Endodermal cell (in vitro differentiated cells): ENCODE measurements around the gene OR2AE1. TPM values are rescaled to one million over a fixed set of nuclear protein-coding genes. Genes with fewer than 3 reads are reported as not detected.

ENCODE experiments used
- DNase-seq: peaks from one replicate; pipeline ENCODE4 v3.0.0-alpha.2; 2017
- H3K27ac ChIP-seq: 2 replicates; pipeline ENCODE4 v1.5.1; 2013; ENCODE audit warnings: mild to moderate bottlenecking, low read depth, low read length, moderate library complexity
- H3K27me3 ChIP-seq: 2 replicates; pipeline ENCODE4 v1.6.1; 2013; ENCODE audit warnings: mild to moderate bottlenecking, low read length, moderate library complexity; ENCODE audit not compliant: insufficient read depth, control insufficient read depth, poor library complexity, severe bottlenecking
- H3K36me3 ChIP-seq: 2 replicates; pipeline ENCODE4 v1.7.0; 2013; ENCODE audit warnings: mild to moderate bottlenecking, low read length, moderate library complexity; ENCODE audit not compliant: control insufficient read depth, insufficient read depth
- H3K4me1 ChIP-seq: one replicate; pipeline ENCODE4 v1.7.0; 2013; ENCODE audit warnings: low read length; ENCODE audit not compliant: control insufficient read depth, insufficient read depth
- H3K4me3 ChIP-seq: 2 replicates; pipeline ENCODE4 v1.5.1; 2013; ENCODE audit warnings: mild to moderate bottlenecking, low read length, moderate library complexity
- H3K9ac ChIP-seq: 2 replicates; pipeline ENCODE4 v1.6.1; 2013; ENCODE audit warnings: mild to moderate bottlenecking, low read length, moderate library complexity; ENCODE audit not compliant: poor library complexity, severe bottlenecking; ENCODE audit errors: extremely low read depth
- H3K9me3 ChIP-seq: 2 replicates; pipeline ENCODE4 v1.6.1; 2013; ENCODE audit warnings: mild to moderate bottlenecking, low read length, moderate library complexity; ENCODE audit not compliant: control insufficient read depth
- H3K27ac Mint-ChIP-seq: 2 replicates; pipeline ENCODE4 v1.8.0; 2020; ENCODE audit warnings: mixed read lengths
- H3K27me3 Mint-ChIP-seq: 2 replicates; pipeline ENCODE4 v1.8.0; 2021; ENCODE audit warnings: mild to moderate bottlenecking, mixed read lengths; ENCODE audit not compliant: insufficient read depth
- H3K36me3 Mint-ChIP-seq: 2 replicates; pipeline ENCODE4 v1.8.0; 2020; ENCODE audit warnings: low read depth, mixed read lengths
- H3K4me1 Mint-ChIP-seq: 2 replicates; pipeline ENCODE4 v1.8.0; 2020; ENCODE audit warnings: mixed read lengths
- H3K4me3 Mint-ChIP-seq: 2 replicates; pipeline ENCODE4 v1.8.0; 2020; ENCODE audit warnings: mild to moderate bottlenecking, moderate library complexity, mixed read lengths
- H3K9me3 Mint-ChIP-seq: 2 replicates; pipeline ENCODE4 v1.8.0; 2020; ENCODE audit warnings: mild to moderate bottlenecking, mixed read lengths
- whole genome bisulfite sequencing, 2 experiments: methylation state at CpG; one replicate each; pipeline versions ENCODE4 v1.1.5 to v1.1.7; 2013; ENCODE audit warnings: missing lambda C conversion rate in 2 of 2, mixed read lengths in 1 of 2; ENCODE audit not compliant: insufficient coverage in 1 of 2, insufficient read length in 1 of 2; 5-methylcytosine and 5-hydroxymethylcytosine counted together
- total RNA-seq, 2 donors: library from RNA; stranded (reverse); fragmentation: NEBNext Ultra II Directional in 1 of 2; extraction: Animal tissue kit (Norgen Biotek cat#: 25700) in 1 of 2; gene quantifications; 2 replicates in 1 of 2; 3 replicates in 1 of 2; pipeline ENCODE4 v1.2.1, GENCODE V29; 2021
- TF ChIP-seq, protein P1 (sequence below): fragments of 200-600 bp; sonication (generic); conservative IDR thresholded peaks from 2 replicates; pipeline ENCODE4 v1.5.0; 2021; ENCODE audit warnings: antibody characterized with exemption, mild to moderate bottlenecking

Gene OR2AE1
- total RNA-seq, 2 donors from 2014 or later: not detected

DNA sequence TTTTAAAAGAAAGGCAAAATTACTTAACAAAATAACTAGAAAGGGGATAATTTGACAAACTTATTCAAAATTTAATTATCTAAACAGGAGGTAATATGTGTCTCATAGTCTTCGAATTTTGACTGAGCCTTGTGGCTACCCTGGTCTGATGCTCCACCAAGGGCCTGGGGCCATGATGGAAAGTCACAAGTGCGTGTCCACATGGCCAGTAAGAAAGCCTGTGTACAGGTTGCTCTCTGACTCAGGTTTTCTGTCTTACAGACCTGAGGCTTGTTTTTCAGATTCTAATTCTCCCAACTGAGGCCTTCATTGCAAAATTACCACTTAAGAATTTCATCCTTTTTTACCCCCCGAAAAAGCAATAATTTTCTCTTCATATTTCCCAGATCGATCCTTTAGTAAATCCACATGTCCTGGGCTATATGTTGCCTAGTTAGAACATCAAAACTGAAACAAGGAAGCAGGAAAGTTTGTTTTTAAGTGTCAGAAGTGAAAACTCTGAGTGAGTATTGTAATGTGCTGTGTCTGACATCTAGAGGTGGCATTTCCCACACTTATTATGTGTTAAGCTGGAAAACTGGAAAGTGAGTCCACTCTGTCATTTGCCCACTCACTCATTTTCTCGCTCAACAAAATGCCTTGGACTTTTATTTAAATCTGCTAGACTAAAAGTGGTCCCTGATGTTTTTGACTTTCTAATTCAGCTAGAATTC, 39.0 kb downstream of the OR2AE1 start:
- Histone ChIP-seq H3K27me3 (no peaks in the 10 kb centered on the region), H3K36me3 (no peaks in the 10 kb centered on the region), H3K27ac (no peak overlapping the region), H3K9ac (no peak overlapping the region), H3K4me1 (peaks cover 7% of the 10 kb centered on the region), H3K9me3 (peaks cover 4% of the 10 kb centered on the region), H3K4me3 (no peak overlapping the region)
- H3K4me3 Mint-ChIP-seq: no peak overlapping the region
- H3K9me3 Mint-ChIP-seq: peaks cover 3% of the 10 kb centered on the region
- H3K36me3 Mint-ChIP-seq: no peaks in the 10 kb centered on the region
- no peaks in the 10 kb centered on the region for H3K27me3 Mint-ChIP-seq
- H3K27ac Mint-ChIP-seq: no peak overlapping the region
- no peak for DNase-seq
- peaks cover 37% of the 10 kb centered on the region for H3K4me1 Mint-ChIP-seq
- TF ChIP-seq, protein P1, sequence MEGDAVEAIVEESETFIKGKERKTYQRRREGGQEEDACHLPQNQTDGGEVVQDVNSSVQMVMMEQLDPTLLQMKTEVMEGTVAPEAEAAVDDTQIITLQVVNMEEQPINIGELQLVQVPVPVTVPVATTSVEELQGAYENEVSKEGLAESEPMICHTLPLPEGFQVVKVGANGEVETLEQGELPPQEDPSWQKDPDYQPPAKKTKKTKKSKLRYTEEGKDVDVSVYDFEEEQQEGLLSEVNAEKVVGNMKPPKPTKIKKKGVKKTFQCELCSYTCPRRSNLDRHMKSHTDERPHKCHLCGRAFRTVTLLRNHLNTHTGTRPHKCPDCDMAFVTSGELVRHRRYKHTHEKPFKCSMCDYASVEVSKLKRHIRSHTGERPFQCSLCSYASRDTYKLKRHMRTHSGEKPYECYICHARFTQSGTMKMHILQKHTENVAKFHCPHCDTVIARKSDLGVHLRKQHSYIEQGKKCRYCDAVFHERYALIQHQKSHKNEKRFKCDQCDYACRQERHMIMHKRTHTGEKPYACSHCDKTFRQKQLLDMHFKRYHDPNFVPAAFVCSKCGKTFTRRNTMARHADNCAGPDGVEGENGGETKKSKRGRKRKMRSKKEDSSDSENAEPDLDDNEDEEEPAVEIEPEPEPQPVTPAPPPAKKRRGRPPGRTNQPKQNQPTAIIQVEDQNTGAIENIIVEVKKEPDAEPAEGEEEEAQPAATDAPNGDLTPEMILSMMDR: no peak
- WGBS, 2 experiments: 84 to 97% methylated on average over 3 to 5 of the region's 5 CpGs

DNA sequence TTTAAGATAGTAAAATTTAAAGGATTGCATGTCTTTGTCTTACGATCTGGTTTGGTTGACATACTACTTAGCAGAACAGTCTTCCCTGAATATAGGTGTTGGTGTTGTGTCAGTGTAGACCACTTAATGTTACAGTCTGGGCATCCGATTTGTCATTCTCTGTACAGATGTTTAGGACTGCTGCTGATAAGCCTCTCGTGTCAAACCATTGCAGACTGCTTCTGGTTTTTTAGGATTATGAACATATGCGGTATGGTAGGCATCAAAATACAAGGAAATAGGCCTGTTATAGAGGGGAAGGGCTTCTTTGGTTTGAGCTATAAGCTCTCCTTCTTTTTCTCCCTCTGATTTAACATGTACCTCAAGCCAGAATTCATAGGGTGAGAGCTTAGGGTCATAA, 41.6 kb downstream of the OR2AE1 start:
- H3K27ac ChIP-seq: no peak overlapping the region
- WGBS, 2 experiments: 86 to 93% methylated on average over 1 to 4 of the region's 4 CpGs
- Mint-ChIP-seq H3K27ac (no peak overlapping the region), H3K4me3 (no peak overlapping the region), H3K4me1 (peaks cover 48% of the 10 kb centered on the region), H3K27me3 (no peaks in the 10 kb centered on the region), H3K9me3 (peaks cover 3% of the 10 kb centered on the region), H3K36me3 (no peaks in the 10 kb centered on the region)
- no peak overlapping the region for H3K4me3 ChIP-seq
- no peaks in the 10 kb centered on the region for H3K36me3 ChIP-seq
- no peak overlapping the region for H3K9ac ChIP-seq
- DNase-seq: no peak
- TF ChIP-seq, protein P1: no peak
- H3K27me3 ChIP-seq: no peaks in the 10 kb centered on the region
- peaks cover 14% of the 10 kb centered on the region for H3K4me1 ChIP-seq
- peaks cover 4% of the 10 kb centered on the region for H3K9me3 ChIP-seq

DNA sequence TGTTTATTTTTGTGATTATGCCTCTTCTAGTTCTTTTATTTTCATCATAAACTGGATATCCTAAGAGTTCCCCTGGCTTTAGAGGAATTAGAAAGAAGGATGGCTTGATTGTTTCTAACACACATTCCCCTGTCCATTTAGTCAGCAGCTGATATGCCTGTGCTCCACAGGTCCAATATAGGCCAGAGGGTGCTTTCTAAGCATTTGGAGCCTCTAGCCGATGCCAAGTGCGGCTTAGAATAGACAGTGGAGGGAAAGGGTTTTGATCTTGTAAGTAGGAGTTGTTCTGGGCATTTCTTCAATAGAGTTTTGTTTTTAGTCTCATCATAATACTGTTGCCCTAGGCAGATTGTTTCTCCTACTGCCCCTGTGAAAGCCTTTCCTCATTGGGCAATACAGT, 42.5 kb downstream of the OR2AE1 start:
- Histone ChIP-seq H3K9me3 (peaks cover 4% of the 10 kb centered on the region), H3K27ac (no peak overlapping the region), H3K36me3 (no peaks in the 10 kb centered on the region), H3K9ac (no peak overlapping the region), H3K4me3 (no peak overlapping the region), H3K27me3 (no peaks in the 10 kb centered on the region), H3K4me1 (peaks cover 17% of the 10 kb centered on the region)
- WGBS, 2 experiments: 88 to 100% methylated on average over 1 to 2 of the region's 2 CpGs
- no peak for DNase-seq
- Mint-ChIP-seq H3K27me3 (no peaks in the 10 kb centered on the region), H3K4me1 (peaks cover 46% of the 10 kb centered on the region), H3K4me3 (no peak overlapping the region), H3K36me3 (no peaks in the 10 kb centered on the region), H3K27ac (no peak overlapping the region), H3K9me3 (peaks cover 3% of the 10 kb centered on the region)
- TF ChIP-seq, protein P1: no peak
